PC-9 (cell line): ENCODE results near the gene IRF5.

Experiments used
- EZH2 ChIP-seq: fragments of 200-600 bp; sonication (generic); IDR thresholded peaks from 2 replicates; pipeline ENCODE4 v1.8.0; 2017; ENCODE audit warnings: antibody characterized with exemption, low read depth
- TF ChIP-seq, protein P1 (sequence below): fragments of 200-600 bp; sonication (generic); conservative IDR thresholded peaks from 2 replicates; pipeline ENCODE4 v1.6.1; 2017; ENCODE audit warnings: mixed run types, antibody characterized with exemption, mild to moderate bottlenecking, moderate library complexity

DNA sequence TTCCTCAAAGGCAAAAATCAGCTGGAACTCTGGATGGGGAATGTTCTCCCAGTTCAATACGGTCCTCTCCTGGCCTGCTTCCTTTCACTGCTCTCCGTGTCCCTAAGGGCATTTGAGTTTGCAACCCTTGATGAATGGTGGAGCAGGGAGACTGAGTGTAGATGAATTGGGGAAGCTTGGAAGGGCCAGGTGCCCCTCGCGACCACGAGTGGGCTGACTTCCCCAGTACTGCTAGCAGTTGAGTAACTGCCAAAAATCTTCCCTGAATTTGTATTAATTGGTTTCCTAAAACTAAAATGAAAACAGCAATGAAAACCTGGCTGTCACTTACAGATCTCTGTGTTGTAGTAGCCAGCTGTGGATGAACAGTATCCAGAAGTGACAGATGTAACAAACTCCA is 13.6 kb downstream of the IRF5 start:
- TF ChIP-seq EZH2: no peak
- TF ChIP-seq, protein P1, sequence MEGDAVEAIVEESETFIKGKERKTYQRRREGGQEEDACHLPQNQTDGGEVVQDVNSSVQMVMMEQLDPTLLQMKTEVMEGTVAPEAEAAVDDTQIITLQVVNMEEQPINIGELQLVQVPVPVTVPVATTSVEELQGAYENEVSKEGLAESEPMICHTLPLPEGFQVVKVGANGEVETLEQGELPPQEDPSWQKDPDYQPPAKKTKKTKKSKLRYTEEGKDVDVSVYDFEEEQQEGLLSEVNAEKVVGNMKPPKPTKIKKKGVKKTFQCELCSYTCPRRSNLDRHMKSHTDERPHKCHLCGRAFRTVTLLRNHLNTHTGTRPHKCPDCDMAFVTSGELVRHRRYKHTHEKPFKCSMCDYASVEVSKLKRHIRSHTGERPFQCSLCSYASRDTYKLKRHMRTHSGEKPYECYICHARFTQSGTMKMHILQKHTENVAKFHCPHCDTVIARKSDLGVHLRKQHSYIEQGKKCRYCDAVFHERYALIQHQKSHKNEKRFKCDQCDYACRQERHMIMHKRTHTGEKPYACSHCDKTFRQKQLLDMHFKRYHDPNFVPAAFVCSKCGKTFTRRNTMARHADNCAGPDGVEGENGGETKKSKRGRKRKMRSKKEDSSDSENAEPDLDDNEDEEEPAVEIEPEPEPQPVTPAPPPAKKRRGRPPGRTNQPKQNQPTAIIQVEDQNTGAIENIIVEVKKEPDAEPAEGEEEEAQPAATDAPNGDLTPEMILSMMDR: no peak
